Hepatocyte (in vitro differentiated cells): Measurements from ENCODE around the gene CACNA1C.

ENCODE experiments used
- CTCF ChIP-seq: fragments of 200-600 bp; sonication (generic); IDR thresholded peaks from 2 replicates; pipeline ENCODE4 v1.5.1; 2016; ENCODE audit warnings: antibody characterized with exemption, mild to moderate bottlenecking; ENCODE audit not compliant: poor library complexity
- EZH2 ChIP-seq: fragments of 200-600 bp; sonication (generic); IDR thresholded peaks from 2 replicates; pipeline ENCODE4 v1.6.1; 2016; ENCODE audit warnings: antibody characterized with exemption, mild to moderate bottlenecking, borderline replicate concordance
- EZH2phosphoT487 ChIP-seq: fragments of 200-600 bp; sonication (generic); IDR thresholded peaks from one replicate; pipeline ENCODE4 v1.6.1; 2018; ENCODE audit warnings: antibody characterized with exemption, mild to moderate bottlenecking, low read depth, moderate library complexity; ENCODE audit not compliant: unreplicated experiment, severe bottlenecking

GRCh38 chr12:2185751-2186341 is 133.1 kb downstream of the CACNA1C start:
- TF ChIP-seq CTCF = no peak
- no peak for TF ChIP-seq EZH2phosphoT487
- no peak for TF ChIP-seq EZH2
